RCC 7860 (cell line): Measurements from ENCODE around the gene CXCR3.
"Not testable (repeated sequence)": the region's sequence is repeated elsewhere in the genome, so short reads cannot be mapped to it uniquely, and the experiment has no call there.

ENCODE experiments used
- DNase-seq: peaks from one replicate; pipeline ENCODE4 v3.0.0-alpha.2; 2015; ENCODE audit warnings: low spot score
- FAIRE-seq: peaks from 2 replicates; lab custom pipeline; 2012; peaks lifted over from hg19 to GRCh38; lab: Jason Lieb, UNC

Gene CXCR3

DNA sequence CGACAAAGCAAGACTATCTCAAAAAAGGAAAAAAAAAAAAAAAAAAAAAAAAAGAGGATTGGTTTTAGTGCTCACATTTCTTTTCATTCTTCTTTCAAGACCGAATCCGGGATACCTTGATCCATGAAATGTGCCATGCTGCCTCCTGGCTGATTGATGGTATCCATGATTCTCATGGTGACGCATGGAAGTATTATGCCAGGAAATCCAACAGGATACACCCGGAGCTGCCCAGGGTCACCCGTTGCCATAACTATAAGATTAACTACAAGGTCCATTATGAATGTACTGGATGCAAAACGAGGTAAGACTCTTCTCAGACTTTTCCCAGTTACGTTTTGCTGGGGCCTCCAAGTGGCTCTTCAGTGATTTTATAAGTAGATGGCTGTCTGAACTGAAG, 6.1 kb downstream of the CXCR3 start:
- FAIRE-seq (no peak), DNase-seq (no peak)

DNA sequence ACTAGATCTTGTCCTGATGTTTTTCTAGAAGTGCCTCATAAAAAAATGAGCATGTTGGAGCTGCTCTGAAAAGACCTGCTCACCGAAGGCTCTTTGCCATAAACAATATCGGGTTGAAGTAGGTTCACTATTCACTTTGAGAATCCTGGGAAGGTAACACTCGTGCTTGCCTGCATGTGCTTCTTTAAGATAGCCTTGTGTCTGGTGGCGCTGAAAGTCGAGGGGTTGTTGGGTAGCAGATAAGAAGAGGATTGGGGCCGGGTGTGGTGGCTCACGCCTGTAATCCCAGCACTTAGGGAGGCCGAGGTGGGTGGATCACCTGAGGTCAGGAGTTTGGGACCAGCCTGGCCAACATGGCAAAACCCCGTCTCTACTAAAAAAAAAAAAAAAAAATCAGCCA, 6.6 kb downstream of the CXCR3 start:
- not testable (repeated sequence) for FAIRE-seq, DNase-seq

GRCh38 chrX:71609095-71609750, 9.1 kb downstream of the CXCR3 start:
- DNase-seq: no peak
- FAIRE-seq: no peak

- FAIRE-seq: no peak
- no peak for DNase-seq
Observed at GRCh38 chrX:71607488-71607887, 10.8 kb downstream of the CXCR3 start.

DNA sequence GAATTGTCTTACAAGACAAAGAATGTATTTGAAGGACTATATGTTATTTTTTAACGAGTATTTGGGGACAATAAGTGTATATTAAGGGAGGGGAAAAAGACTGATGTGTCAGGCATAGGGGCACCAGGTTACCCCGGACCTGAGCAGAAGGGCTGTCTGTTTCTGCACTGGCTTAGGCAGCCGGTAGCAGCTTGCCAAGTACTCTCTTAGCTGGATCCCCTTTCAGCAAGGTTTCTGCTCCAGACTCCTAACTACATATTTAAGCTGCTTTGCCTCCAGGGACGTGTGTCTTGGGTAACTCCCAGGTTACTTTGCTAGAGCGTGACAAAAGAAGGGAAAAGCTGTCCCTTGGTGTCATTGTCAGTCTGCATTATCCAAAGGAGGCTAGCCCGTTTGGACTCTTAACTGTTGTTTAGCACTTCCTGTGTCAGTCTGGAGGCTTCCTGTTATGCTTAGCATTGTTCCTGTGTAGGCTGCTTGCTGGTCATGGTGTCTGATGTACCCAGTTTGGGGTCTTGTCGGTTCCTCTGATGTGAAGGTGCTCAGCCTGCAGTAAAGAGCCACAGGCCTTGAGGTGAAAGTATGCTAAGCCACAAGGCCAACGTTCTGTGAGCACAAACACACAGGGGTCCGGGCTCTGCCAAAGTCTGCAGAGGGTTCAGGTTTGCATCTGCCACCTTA, 11.6 kb downstream of the CXCR3 start:
- DNase-seq (no peak), FAIRE-seq (no peak)

- FAIRE-seq: no peak
Observed at GRCh38 chrX:71604796-71605568, 13.3 kb downstream of the CXCR3 start.

GRCh38 chrX:71604141-71604540, 14.2 kb downstream of the CXCR3 start:
- no peak for FAIRE-seq
- no peak for DNase-seq

More at GRCh38 chrX:71604796-71605568, 13.3 kb downstream of the CXCR3 start:
- no peak for DNase-seq

DNA sequence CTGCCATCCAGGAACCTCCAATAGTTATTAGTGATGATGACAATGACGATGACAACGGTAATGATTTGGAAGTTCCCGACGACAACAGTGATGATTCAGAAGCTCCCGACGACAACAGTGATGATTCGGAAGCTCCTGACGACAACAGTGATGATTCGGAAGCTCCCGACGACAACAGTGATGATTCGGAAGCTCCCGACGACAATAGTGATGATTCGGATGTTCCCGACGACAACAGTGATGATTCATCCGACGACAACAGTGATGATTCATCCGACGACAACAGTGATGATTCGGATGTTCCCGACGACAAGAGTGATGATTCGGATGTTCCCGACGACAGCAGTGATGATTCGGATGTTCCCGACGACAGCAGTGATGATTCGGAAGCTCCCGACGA, 14.7 kb downstream of the CXCR3 start:
- no peak for FAIRE-seq

DNA sequence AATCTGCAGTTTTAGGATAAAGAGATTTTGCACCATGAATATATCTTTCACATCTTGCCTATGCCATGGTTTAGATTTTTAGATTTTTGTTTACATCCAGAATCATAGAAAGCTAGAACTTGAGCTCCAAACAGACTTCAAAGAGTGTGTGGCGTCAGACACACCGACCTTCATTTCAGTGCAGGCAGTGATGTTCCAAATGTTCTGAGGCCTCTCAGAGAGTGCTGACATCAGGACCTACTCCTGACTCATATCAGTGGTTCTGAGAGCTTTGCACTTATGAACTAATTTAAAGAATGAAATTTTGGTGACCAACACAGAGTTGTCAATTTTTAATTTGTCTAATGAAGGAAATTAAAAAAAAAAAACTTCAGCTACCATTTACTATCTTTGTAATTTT, 18.3 kb downstream of the CXCR3 start:
- DNase-seq (no peak), FAIRE-seq (no peak)

More for the DNA sequence above, 14.7 kb downstream of the CXCR3 start:
- DNase-seq: no peak

GRCh38 chrX:71593210-71593609, 25.1 kb downstream of the CXCR3 start:
- DNase-seq, FAIRE-seq: not testable (repeated sequence)

- no peak for FAIRE-seq
- no peak for DNase-seq
Observed at GRCh38 chrX:71586929-71587328, 31.4 kb downstream of the CXCR3 start.

DNA sequence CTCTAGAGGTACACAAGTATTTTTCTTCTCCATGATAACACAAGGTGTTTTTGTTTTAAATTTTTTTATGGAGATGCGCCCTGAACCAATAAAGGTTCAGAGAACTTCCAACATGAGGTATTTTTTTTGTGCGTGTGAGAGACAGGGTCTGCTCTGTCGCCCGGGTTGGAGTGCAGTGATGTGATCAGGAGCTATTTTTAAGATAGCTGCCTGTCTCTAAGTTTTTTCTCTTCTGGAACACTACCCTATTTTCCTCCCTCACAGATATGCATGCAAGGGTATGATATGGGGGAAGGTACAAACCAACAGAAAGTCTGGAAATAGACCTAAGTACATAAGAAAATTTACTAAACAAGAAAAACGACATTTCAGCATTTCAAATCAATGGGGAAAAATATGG, 37.1 kb downstream of the CXCR3 start:
- FAIRE-seq (no peak), DNase-seq (no peak)

GRCh38 chrX:71579990-71580380, 38.3 kb downstream of the CXCR3 start:
- FAIRE-seq: no peak
- no peak for DNase-seq

DNA sequence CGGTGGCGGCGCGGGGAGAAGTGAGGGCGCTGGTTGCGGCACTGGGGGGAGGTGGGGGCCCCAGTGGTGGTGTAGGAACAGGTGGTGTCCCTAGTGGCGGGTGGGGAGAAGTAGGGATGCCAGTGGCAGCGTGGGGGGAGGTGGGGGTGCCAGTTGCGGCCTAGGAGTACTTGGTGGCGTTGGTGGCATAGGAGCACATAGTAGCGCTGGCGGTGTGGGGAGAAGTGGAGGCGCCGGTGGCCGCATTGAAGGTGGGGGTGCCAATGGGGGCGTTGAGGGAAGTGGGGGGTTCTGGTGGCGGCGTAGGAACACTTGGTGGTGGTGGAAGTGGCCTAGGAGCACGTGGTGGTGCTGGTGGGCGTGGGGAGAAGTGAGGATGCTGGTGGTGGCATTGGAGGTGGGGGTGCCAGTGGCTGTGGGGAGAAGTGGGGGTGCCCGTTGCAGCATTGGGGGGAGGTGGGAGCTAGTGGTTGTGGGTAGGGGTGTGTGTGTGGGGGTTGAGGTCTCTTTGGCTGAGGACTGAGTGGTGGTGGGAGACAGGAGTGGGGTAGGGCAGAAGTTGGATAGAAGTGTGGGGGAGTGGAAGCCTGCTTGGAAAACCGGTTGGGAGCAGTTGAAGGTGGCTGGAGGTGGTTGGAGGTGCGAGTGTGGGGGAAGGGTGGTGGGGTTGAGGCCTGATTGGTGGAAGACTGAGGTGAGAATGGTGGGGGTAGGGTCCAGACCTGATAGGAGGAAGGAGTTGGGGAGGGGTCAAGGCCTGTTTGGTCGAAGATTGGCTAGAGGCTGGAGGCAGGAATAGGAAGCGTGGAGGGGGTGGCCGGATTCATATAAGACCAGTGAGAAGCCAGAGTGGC, 38.9 kb downstream of the CXCR3 start:
- FAIRE-seq (no peak), DNase-seq (no peak)

GRCh38 chrX:71578253-71579135, 39.8 kb downstream of the CXCR3 start, which contains the start of gene GCNA:
Gene GCNA (plus strand): TSS chrX:71578437. CDS start chrX:71580822, 2,385 bp downstream.
- DNase-seq (no peak), FAIRE-seq (no peak)

DNA sequence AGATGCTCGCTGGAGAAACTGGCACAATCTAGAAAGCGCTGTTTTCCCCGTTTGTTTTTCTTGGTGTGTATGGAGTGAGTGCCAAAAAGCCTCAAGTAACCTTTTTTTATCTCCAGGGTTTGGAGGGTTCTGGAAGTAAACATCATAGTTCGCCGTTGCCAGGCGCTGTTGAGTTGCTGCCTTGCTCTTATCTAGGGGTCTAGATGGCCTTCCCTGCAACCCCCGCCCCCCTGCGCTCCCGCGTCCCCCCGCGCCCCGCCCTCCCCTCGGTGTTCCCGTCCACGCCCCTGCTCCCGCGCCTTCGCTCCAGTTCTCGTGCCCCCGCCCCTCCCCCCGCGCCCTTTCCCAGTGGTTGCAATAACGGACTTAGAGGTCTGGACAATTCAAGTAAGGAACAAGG, 40.6 kb downstream of the CXCR3 start:
- FAIRE-seq (no peak), DNase-seq (no peak)

- no peak for DNase-seq
- no peak for FAIRE-seq
Observed at GRCh38 chrX:71573590-71573989, 44.7 kb downstream of the CXCR3 start.

DNA sequence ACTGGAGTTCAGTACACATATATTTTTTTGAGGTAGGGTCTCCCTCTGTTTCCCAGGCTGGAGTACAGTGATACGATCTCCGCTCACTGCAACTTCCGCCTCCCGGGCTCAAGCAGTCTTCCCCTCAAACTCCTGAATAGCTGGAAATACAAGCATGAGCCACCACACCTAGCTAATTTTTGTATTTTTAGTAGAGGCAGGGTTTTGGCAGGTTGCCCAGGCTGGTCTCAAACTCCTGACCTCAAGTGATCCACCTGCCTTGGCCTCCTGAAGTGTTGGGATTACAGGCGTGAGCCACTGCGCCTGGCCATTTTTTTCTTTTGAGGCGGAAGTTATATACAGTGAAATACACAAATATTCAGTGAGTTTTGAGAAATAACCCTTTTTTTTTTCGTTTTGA, 46.9 kb downstream of the CXCR3 start:
- not testable (repeated sequence) for DNase-seq, FAIRE-seq
